HG03439 (cell line): ENCODE data around the gene RARB.

Experiments
- ATAC-seq: cut with Tn5 transposase; IDR thresholded peaks from one replicate; pipeline ENCODE4 v1.9.1; 2021; ENCODE audit warnings: mild to moderate bottlenecking, moderate library complexity; ENCODE audit not compliant: unreplicated experiment

Gene RARB

GRCh38 chr3:25500706-25501210 is 72.7 kb downstream of the RARB start:
- no peak for ATAC-seq

GRCh38 chr3:25502233-25502632 is 74.2 kb downstream of the RARB start:
- no peak for ATAC-seq

- ATAC-seq, result no peak
Observed at GRCh38 chr3:25503898-25504301, 75.8 kb downstream of the RARB start.

DNA sequence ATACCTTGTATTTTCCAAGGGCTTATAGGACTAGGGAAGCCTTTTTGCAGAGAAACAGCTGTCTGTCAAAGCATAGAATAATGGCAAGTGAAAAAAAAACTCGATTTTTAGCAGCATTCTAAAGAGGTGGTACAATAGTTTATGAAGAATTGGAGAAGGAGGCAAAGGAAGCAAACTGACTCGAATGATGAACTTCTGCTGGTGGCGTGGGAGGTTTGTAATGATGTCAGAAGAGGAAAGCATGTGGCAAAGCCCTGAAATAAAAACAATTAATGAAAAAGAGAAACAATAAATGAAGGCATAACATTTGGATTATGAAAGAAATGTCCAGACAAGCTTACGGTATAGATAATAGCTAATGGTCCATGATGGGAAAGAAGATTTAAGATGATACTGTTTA is 77.5 kb downstream of the RARB start:
- ATAC-seq, result no peak

DNA sequence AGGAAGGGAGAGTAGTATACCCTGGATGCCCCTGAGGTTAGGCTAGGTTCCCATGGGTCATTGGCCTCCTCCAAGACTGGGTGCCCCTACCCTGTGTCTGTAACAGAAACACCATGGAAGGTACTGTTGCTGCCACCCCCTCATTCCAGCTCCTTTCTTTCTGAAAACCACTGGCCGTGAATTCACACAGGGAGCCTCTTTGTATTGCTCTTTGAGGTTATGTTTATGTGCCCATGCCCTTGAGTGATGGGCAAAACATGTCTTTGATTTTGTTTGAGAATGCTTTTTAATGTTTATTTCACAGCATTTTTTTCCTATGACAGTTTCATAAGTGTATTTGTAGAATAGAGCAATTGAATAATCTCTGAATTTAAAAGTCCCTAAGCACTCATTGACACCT is 79.7 kb downstream of the RARB start:
- no peak for ATAC-seq

- no peak for ATAC-seq
Observed at GRCh38 chr3:25508433-25508832, 80.4 kb downstream of the RARB start.

DNA sequence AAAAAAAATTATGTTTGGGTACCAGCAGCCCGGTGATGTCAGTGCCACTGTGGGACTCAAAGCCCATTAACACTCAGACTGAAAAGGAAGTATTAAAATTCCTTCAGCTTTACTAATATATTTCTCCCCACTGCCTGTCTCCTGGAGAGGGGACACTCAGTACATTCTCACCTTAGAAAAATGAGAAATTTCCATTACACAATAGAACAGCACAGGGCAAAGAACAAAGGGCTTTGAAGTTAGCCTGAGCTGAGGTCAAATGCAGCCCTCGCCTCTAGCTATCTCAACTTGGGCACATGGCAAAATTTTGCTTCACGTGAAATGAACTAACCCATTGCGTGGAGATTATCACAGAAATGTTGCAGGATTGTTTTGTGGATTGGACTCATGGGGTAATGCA is 80.8 kb downstream of the RARB start:
- ATAC-seq, result no peak

DNA sequence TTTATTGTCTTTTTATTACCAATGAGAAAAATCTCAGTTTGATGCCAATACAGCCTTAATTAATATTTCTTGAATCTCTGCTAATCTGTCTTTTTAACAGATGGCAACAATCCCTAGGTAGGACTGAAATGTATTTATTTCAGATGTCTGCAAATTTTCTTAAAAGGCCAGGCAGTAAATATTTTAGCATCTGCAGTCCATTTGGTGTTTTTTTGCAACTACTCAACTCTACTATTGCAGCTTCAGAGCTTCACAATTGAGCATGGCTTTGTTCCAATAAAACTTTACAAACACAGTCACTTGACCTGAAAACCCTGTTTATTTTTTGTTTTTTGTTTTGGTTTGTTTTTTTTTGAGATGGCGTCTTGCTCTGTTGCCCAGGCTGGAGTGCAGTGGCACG is 82.7 kb downstream of the RARB start:
- no peak for ATAC-seq

GRCh38 chr3:25511972-25512721 is 84.1 kb downstream of the RARB start:
- no peak for ATAC-seq

- ATAC-seq, result no peak
Observed at GRCh38 chr3:25513642-25514266, 85.7 kb downstream of the RARB start.

DNA sequence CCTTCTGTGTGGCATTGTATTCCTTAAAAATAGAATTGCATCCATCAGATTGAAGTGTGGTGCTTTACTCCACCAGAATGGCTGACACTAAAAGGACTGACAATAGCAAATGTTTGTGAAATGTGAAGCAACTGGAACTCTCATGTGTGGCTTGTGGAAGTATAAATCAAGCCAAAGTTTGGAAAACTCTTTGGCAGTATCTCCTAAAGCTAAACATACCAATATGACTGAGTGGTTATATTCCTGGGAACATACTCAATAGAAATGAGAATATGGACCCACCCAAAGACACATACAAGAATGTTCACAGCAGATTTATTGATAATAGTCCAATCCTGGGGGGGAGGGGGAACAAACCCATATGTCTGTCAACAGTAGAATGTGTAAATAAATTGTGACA is 87.1 kb downstream of the RARB start:
- ATAC-seq, result no peak

- ATAC-seq, result no peak
Observed at GRCh38 chr3:25520926-25521559, 93.0 kb downstream of the RARB start.

GRCh38 chr3:25527336-25527735 is 99.3 kb downstream of the RARB start:
- ATAC-seq, result no peak

DNA sequence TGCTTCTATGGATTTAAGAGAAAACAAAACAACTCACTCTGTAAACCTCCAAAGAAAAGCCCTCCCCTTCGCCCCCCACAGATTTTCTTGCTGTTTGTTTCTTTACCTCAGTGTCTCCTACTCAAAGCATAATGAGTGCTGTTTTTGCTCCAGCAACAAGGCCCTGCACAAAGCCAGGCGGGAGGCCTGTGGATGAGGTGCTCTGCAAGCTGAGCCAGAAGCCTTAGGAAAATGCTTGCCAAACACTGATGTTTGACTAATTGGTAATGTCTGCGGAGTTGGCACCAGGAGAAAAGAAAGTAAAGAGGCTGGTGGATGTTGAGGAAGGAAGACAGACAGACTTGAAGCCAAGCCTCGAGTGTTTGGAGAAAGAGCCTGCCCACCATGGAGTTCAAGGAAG is 99.7 kb downstream of the RARB start:
- no peak for ATAC-seq

GRCh38 chr3:25531971-25532370 is 103.9 kb downstream of the RARB start:
- no peak for ATAC-seq

DNA sequence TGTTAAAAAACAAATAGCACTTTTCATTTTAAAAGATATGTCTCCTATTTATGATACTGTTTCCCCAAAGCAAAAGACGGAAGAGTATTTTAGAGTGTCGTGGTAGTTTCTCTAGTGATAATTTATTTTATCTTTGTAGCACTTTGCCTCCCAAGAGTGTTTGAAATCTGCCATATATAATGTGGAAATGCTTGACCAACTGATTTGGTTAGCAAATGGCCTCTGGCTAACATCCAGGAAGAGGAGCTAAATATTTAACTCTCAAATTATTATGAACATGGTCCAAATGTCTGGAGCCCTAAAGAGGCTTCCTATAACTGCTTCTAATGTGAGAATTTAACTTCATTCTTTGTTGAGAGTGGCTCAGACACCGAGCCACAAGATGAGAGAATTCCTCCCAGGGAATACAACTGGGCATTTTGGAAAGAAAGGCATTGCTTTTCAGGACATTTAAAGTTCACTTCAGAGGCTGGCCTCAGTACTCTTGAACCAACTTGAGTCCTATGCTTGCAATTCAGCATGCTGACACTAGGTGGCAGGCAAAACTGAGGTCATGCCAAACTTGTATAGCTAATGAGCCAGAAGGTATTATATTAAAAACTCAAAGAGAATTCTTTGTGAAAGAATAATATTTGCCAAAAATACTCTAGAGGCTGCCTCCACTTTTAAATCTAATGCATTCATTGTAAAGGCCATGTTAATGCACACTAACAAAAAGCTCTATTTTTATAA is 104.5 kb downstream of the RARB start:
- no peak for ATAC-seq

DNA sequence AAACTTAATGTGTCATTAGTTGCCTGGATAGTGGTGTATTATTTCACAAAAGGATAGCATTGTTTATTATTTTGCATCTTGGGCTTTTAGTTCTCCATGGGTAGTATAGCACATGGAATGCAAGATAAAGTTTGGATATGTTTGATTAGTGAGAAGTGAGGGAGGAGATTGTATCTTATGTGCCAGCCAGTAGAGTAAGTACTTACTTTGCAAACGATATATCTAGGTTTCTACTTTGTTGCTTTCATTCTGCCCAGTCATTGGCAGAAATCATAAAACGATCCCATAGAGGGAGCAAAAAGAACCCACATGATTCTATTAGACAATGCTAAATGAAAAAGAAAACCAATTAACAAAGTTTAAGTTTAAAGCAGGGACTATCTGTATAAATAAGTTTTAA is 105.3 kb downstream of the RARB start:
- no peak for ATAC-seq

GRCh38 chr3:25534007-25534406 is 105.9 kb downstream of the RARB start:
- ATAC-seq, result no peak

GRCh38 chr3:25536521-25537391 is 108.7 kb downstream of the RARB start:
- ATAC-seq, result no peak

DNA sequence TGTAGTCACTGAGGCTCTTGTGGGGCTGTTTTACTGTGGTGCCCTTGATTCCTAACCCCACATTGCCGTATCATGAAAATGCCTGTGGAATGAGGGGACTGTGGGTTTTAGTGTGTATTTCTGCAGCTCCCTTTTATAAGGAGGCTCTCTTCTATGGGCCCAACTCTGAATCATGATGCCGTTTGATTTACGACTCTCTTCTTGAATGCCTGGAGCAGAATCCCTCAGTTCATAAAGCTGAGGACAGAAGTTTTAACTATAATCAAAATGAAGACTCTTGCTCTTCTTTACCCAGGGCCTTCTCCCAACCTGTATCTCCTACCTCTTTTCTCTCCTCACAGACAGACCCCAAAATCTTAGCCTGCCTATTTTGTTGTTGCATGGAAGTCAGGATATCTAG is 109.5 kb downstream of the RARB start:
- no peak for ATAC-seq
